WTC11 (cell line): Measurements from ENCODE around the gene NELFCD. TPM values are rescaled to one million over a fixed set of nuclear protein-coding genes. Genes with fewer than 3 reads are reported as not detected.

Experiments used
- ATAC-seq: fragments of 200-7000 bp; cut with Tn5 transposase; 2 replicates; pipeline ENCODE4 v1.10.0; 2021; ENCODE audit warnings: mild to moderate bottlenecking, moderate library complexity
- CTCF ChIA-PET: fragments of 300-600 bp; sonication (Branson Sonifier 250); formaldehyde crosslinking; loops from one replicate; lab custom pipeline; 2021; ENCODE audit warnings: antibody characterized with exemption; lab: Charles Lee
- POLR2A ChIA-PET: fragments of 350-600 bp; sonication (Branson Sonifier 250); formaldehyde crosslinking; loops from one replicate; lab custom pipeline; 2021; ENCODE audit warnings: antibody characterized with exemption; lab: Charles Lee
- DNase-seq: peaks from one replicate; pipeline ENCODE4 v3.0.0; 2021; ENCODE audit warnings: low spot score
- H3K27ac Mint-ChIP-seq: 2 replicates; pipeline ENCODE4 v1.8.0; 2021; ENCODE audit warnings: mixed read lengths
- H3K27me3 Mint-ChIP-seq: 2 replicates; pipeline ENCODE4 v1.8.0; 2021; ENCODE audit warnings: low read depth, mild to moderate bottlenecking, moderate library complexity, mixed read lengths
- H3K36me3 Mint-ChIP-seq: 2 replicates; pipeline ENCODE4 v1.8.0; 2021; ENCODE audit warnings: mixed read lengths
- H3K4me1 Mint-ChIP-seq: 2 replicates; pipeline ENCODE4 v1.8.0; 2022; ENCODE audit warnings: mixed read lengths
- H3K4me3 Mint-ChIP-seq: 2 replicates; pipeline ENCODE4 v1.8.0; 2021; ENCODE audit warnings: mild to moderate bottlenecking, moderate library complexity, mixed read lengths
- H3K9me3 Mint-ChIP-seq: 2 replicates; pipeline ENCODE4 v1.8.0; 2021; ENCODE audit warnings: mixed read lengths
- ATF6 ChIP-seq: sonication (generic); formaldehyde crosslinking; IDR thresholded peaks from 2 replicates; pipeline ENCODE4 v1.8.1; 2023; ENCODE audit warnings: mild to moderate bottlenecking, missing genetic modification reagents
- FOXJ3 ChIP-seq: sonication (generic); formaldehyde crosslinking; IDR thresholded peaks from 2 replicates; pipeline ENCODE4 v1.9.0; 2021; ENCODE audit warnings: missing genetic modification reagents, mild to moderate bottlenecking, borderline replicate concordance
- FOXP4 ChIP-seq: sonication (generic); formaldehyde crosslinking; IDR thresholded peaks from 2 replicates; pipeline ENCODE4 v1.8.0; 2022; ENCODE audit warnings: mild to moderate bottlenecking, missing genetic modification reagents
- IRF2 ChIP-seq: sonication (generic); formaldehyde crosslinking; IDR thresholded peaks from 2 replicates; pipeline ENCODE4 v1.8.0; 2022; ENCODE audit warnings: low read depth, missing genetic modification reagents, borderline replicate concordance
- JAZF1 ChIP-seq: fragments of 250-450 bp; sonication (Bioruptor Pico); IDR thresholded peaks from 2 replicates; pipeline ENCODE4 v1.9.0; 2021; ENCODE audit warnings: moderate library complexity, mild to moderate bottlenecking, inconsistent platforms
- JUN ChIP-seq: sonication (generic); formaldehyde crosslinking; IDR thresholded peaks from 2 replicates; pipeline ENCODE4 v1.8.0; 2023; ENCODE audit warnings: mild to moderate bottlenecking, missing genetic modification reagents
- KAT7 ChIP-seq: sonication (generic); formaldehyde crosslinking; IDR thresholded peaks from 2 replicates; pipeline ENCODE4 v1.8.1; 2023; ENCODE audit warnings: missing genetic modification reagents, mild to moderate bottlenecking, borderline replicate concordance
- MAX ChIP-seq: sonication (generic); formaldehyde crosslinking; IDR thresholded peaks from 2 replicates; pipeline ENCODE4 v1.8.0; 2022; ENCODE audit warnings: mild to moderate bottlenecking, missing genetic modification reagents
- NR1H2 ChIP-seq: sonication (generic); formaldehyde crosslinking; IDR thresholded peaks from 2 replicates; pipeline ENCODE4 v1.9.0; 2021; ENCODE audit warnings: mild to moderate bottlenecking, moderate library complexity, missing genetic modification reagents
- PRDM15 ChIP-seq: sonication (generic); formaldehyde crosslinking; IDR thresholded peaks from 2 replicates; pipeline ENCODE4 v1.8.0; 2022; ENCODE audit warnings: missing genetic modification reagents
- SMAD4 ChIP-seq: sonication (generic); formaldehyde crosslinking; IDR thresholded peaks from 2 replicates; pipeline ENCODE4 v1.8.0; 2022; ENCODE audit warnings: mild to moderate bottlenecking, missing genetic modification reagents
- TP53 ChIP-seq: sonication (generic); formaldehyde crosslinking; IDR thresholded peaks from 2 replicates; pipeline ENCODE4 v1.8.1; 2023; ENCODE audit warnings: mild to moderate bottlenecking, missing genetic modification reagents
- USF1 ChIP-seq: sonication (generic); formaldehyde crosslinking; IDR thresholded peaks from 2 replicates; pipeline ENCODE4 v1.8.0; 2022; ENCODE audit warnings: mild to moderate bottlenecking, missing genetic modification reagents
- ZBTB43 ChIP-seq: sonication (generic); formaldehyde crosslinking; IDR thresholded peaks from 2 replicates; pipeline ENCODE4 v1.8.1; 2023; ENCODE audit warnings: mild to moderate bottlenecking, missing genetic modification reagents
- ZNF263 ChIP-seq: sonication (generic); formaldehyde crosslinking; IDR thresholded peaks from 2 replicates; pipeline ENCODE4 v1.8.1; 2022; ENCODE audit warnings: low read depth, mild to moderate bottlenecking, moderate library complexity, missing genetic modification reagents
- ZNF396 ChIP-seq: fragments of 250-450 bp; sonication (Bioruptor Pico); IDR thresholded peaks from 2 replicates; pipeline ENCODE4 v1.8.0; 2021; ENCODE audit warnings: mild to moderate bottlenecking, moderate library complexity, borderline replicate concordance
- ZNF416 ChIP-seq: fragments of 250-450 bp; sonication (Bioruptor Pico); IDR thresholded peaks from 2 replicates; pipeline ENCODE4 v1.9.0; 2021; ENCODE audit warnings: mild to moderate bottlenecking, inconsistent platforms
- total RNA-seq: library from RNA; stranded (reverse); gene quantifications from 3 replicates; pipeline ENCODE4 v1.2.3, GENCODE V29; 2021

Gene NELFCD
- total RNA-seq, 1 experiment from 2014 or later = 66.9 TPM

GRCh38 chr20:58986968-58987517 lies 6.0 kb downstream of the NELFCD start:
- CTCF ChIA-PET = no interaction called here
- Mint-ChIP-seq H3K27me3 (no peaks in the 10 kb centered on the region), H3K4me1 (peaks cover 19% of the 10 kb centered on the region), H3K4me3 (no peak overlapping the region), H3K27ac (no peak overlapping the region), H3K36me3 (peaks cover 60% of the 10 kb centered on the region), H3K9me3 (no peaks in the 10 kb centered on the region)
- no peak for DNase-seq
- TF ChIP-seq FOXP4 (no peak), IRF2 (no peak), NR1H2 (CRISPR knock-in tag) (no peak), JUN (CRISPR knock-in tag) (no peak), ZNF396 (no peak), SMAD4 (no peak), FOXJ3 (no peak), ATF6 (CRISPR knock-in tag) (no peak), ZNF263 (CRISPR knock-in tag) (no peak), JAZF1 (CRISPR knock-in tag) (no peak), KAT7 (CRISPR knock-in tag) (no peak), MAX (no peak), ZBTB43 (CRISPR knock-in tag) (no peak), PRDM15 (CRISPR knock-in tag) (no peak), USF1 (CRISPR knock-in tag) (no peak), TP53 (CRISPR knock-in tag) (no peak), ZNF416 (CRISPR knock-in tag) (no peak)
- POLR2A ChIA-PET = no interaction called here
- no peak for ATAC-seq
